Measurements from ENCODE around the gene PPP3R2.
"Not testable (repeated sequence)": the region's sequence is repeated elsewhere in the genome, so short reads cannot be mapped to it uniquely, and the experiment has no call there.

PPP3R2 gene

GRCh38 chr9:101587332-101588043 lies 7.3 kb downstream of the PPP3R2 start:
- DNase-seq: no peak

DNA sequence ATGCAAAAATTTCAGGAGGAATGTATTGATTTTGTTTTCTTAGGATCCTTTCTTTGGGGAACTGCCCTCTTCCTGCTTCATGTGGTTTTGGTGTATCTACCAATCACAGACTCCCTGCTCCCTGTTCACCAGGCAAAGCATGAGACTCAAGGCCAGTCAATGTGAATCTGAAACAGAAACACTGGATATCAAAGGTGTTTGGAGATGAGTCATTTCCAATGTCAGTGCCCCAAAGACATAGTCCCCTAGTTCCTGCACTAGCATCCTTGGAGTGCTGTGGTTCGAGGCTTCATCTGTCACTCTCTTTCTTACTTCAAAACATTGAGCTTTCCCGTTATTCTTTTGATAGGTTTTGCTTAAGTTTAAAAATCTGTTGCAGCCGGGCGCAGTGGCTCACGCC lies 8.1 kb downstream of the PPP3R2 start:
- no peak for DNase-seq

GRCh38 chr9:101585740-101586139 lies 9.0 kb downstream of the PPP3R2 start:
- no peak for DNase-seq

DNA sequence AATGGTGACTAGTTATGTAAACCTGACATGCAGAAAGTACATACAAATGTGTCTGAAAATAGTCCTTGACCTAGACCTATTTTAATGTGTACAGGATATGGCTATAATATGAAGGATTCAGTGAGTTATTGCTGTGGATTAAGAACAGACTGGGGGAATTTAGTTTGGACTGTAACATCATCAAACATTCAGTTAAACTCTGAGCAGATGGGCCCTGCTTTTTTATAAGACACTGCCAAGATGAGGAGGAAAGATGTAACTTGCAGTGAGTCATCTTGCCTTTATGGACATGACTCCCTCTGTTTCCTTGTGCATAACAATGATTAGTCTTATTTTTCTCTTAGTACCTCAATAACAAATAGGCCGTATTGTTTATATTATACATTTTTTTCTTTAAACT lies 12.2 kb downstream of the PPP3R2 start:
- DNase-seq: no peak

DNA sequence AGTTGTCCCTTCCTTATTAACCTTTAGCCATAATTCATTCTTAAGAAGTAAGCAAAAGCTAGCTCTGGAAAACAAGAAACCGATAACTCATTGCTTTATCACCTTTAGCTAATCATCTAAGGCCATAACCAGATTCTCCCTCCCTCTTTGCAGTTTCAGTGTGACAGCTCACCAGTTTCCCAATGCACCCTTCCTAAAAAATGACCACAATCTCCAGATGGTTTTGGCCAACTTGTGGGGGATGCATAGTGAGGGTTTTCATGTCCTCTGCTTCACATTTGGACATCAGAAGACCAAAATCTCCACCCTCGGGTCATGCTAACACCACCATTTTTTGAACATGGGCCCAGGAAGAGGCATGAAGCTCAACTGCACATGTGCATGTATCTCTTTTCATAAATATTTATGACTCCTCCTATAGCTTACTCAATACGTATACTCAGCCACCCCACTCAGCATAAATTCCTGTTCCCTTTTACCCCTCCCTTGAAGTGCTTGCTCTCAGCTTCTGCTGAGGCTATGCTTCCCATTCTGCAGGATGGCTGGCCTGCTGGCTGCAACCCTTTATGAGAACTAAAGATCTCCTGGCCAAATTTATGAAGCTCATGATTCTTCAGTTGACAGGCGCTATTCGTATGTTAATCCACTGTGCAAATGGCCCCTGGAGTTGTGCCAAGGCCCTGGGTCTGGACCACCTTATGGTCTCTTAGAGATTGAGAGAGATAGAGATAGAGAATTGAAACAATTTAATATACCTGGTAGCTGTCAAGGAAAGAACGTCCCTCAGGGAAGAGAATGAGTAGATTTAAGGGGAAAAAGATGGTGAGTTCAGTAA lies 14.8 kb downstream of the PPP3R2 start:
- no peak for DNase-seq

- DNase-seq: no peak
These were observed 16.4 kb downstream of the PPP3R2 start for GRCh38 chr9:101578378-101578777.

GRCh38 chr9:101574731-101575333 lies 19.9 kb downstream of the PPP3R2 start:
- DNase-seq: no peak

DNA sequence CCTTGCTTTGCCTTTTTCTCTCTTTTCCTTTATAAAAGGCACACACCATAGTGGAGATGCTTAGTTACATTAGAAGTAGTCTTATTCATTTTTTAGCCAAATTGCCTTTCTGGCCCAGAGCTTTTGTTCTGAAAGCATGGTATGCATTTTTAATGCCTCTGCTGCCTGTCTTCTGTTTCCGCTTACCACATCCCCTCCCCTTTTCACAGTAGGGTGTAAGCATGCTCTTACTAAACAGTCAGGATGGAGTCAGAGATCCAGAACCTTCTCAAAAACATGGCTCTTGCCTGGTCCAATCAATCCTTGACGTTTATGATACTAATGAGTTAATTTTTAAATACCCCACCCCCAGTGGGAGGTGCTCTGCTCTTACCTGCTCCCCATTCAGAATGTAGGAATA lies 22.5 kb downstream of the PPP3R2 start:
- no peak for DNase-seq

DNA sequence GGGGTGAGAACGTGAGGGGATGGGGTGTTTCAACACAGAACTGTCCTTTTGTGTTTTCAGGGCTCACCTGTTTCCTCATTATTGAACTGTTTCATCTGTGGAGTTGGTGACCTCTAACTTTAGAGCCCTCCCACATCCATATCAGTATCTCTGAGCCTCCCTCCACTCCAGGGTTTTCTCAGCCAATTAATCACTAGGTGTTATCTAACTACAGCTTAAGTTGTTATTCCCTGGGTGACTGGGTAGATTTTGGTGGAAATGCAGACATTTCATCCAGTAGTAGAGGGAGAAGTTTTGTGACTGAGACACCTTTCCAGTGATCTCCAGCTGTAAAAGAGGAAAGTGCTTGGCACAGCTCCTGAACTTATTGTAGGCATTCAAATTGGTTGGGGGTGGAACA lies 23.7 kb downstream of the PPP3R2 start:
- no peak for DNase-seq

DNA sequence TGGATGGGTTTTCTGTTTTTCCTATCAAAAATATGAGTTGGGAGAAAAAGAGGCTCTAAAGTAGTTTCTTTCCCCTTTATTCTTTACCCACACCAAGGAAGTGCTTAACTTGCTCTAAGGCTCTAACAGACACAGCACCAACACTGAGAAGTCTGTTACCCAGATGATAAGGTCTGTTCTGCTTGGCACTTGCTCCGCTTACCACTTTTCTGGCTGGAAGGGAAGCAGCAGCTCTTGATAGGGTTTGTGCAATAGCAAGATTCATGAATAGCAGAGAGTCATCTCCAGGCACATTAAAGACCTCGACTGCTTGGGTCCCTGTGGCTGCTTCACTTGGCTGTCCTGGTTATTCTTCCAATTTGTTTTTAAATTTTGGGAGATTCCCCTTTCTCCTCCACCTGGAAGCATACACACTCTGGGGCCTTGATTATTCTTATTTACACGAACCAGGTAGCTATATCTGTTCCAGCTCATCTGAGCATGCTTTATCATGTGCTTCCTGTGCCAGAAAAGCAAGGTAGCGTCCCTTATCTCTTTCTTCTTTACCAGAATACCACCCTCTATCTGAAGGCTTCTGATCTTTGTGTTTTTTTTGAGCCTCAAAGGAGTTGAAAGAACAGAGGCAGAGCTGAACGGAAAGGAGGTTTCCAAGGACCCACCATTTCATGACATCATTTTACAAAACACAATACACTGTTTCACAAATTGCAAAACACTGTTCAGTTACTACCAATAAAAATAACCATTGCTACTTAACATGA lies 24.8 kb downstream of the PPP3R2 start:
- no peak for DNase-seq

DNA sequence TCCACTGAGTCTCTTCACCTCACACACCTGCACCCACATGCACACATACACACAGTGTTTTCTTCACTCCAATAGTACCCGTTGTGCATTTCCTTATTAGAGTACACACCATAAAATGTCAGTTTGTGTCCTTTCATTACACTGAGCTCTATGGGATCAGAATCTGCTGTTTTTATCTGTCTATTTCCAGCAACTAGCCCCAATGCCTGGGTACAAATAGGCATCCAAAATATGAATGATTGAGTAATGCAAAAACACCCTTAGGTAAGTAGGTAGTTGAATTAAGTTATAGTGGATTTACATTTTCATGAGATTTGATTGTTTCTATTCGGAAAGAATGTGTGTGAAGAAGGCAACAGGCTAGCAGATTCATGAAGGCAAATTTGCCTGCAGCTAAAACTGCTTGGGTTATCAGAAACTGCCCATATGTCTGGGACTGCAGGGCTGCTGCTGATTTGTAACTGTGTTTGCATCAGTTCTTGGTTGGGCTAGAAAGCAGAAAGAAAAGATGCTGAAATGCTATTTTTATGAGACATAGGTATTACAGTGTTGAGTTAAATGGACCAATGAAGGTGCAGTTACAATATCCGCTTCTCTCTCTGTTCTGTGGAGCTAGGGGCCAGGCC lies 26.9 kb downstream of the PPP3R2 start:
- no peak for DNase-seq

GRCh38 chr9:101566904-101567724 lies 27.7 kb downstream of the PPP3R2 start:
- DNase-seq: no peak

- DNase-seq: no peak
These were observed 30.5 kb downstream of the PPP3R2 start for GRCh38 chr9:101564252-101564651.

- DNase-seq: no peak
These were observed 31.8 kb downstream of the PPP3R2 start for GRCh38 chr9:101562966-101563365.

DNA sequence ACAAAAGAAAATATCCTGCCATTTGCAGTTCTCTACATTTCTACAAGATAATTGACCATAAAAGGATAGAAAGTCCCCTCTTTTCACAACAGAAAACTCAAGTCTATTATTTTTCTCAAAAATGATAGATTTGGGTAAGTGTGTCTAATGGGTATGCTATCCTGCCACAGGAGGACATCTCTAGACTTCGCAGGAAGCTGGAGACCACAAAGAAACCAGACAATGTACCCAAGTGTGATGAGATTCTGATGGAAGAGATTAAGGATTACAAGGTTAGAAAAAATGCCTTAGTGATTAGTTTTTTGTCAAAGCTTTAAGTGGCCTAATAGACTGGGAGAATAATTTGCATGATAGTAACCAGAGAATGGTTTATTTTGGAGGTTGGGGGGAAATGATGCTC lies 33.0 kb downstream of the PPP3R2 start:
- no peak for DNase-seq

GRCh38 chr9:101549472-101550098 lies 45.2 kb downstream of the PPP3R2 start:
- not testable (repeated sequence) for DNase-seq

DNA sequence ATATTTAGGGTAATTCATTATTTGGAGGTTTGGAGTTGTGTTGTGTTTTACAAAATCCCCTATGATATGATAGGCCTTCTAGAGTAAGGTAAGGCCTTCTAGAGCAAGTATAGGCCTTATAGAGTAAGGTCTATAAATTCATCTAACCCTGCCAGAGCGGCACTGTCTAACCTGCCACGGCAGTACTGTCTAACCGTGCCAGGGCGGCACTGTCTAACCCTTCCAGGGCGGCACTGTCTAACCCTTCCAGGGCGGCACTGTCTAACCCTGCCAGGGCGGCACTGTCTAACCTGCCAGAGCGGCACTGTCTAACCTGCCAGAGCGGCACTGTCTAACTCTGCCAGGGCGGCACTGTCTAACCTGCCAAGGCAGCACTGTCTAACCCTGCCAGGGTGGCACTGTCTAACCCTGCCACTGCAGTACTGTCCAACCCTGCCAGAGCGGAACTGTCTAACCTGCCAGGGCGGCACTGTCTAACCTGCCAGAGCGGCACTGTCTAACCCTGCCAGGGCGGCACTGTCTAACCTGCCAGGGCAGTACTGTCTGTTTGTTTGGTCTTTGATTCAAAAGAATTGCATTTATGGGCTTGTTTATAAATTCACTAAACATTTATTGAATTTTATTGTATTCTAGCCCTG lies 51.6 kb downstream of the PPP3R2 start:
- DNase-seq: no peak
